Colonic mucosa (tissue), 4 donors: Measurements from ENCODE around the gene CDH12. TPM values are rescaled to one million over a fixed set of nuclear protein-coding genes. Genes with fewer than 3 reads are reported as not detected.
"Not testable (repeated sequence)": the region's sequence is repeated elsewhere in the genome, so short reads cannot be mapped to it uniquely, and the experiment has no call there.

Experiments
- DNase-seq: peaks from one replicate; pipeline ENCODE4 v3.0.0-alpha.2; 2020
- H3K27ac ChIP-seq: fragments of 200-600 bp; one replicate; pipeline ENCODE4 v1.8.0; 2021
- H3K27me3 ChIP-seq: fragments of 200-600 bp; one replicate; pipeline ENCODE4 v1.8.0; 2021
- H3K36me3 ChIP-seq: fragments of 200-600 bp; one replicate; pipeline ENCODE4 v1.8.0; 2021
- H3K4me1 ChIP-seq: fragments of 200-600 bp; one replicate; pipeline ENCODE4 v1.8.0; 2021; ENCODE audit warnings: mild to moderate bottlenecking
- H3K4me3 ChIP-seq: fragments of 200-600 bp; one replicate; pipeline ENCODE4 v1.8.0; 2021
- H3K9ac ChIP-seq, 2 donors: one replicate each; pipeline ENCODE4 v1.7.0; 2013; ENCODE audit warnings: control low read depth in 2 of 2, low read depth in 2 of 2, low read length in 2 of 2
- H3K9me3 ChIP-seq: fragments of 200-600 bp; one replicate; pipeline ENCODE4 v1.8.0; 2021
- intact Hi-C: fragments of 100-400 bp; cut with DNase I; formaldehyde crosslinking; loops from one replicate; pipeline ENCODE4 v1.14.1; 2022
- total RNA-seq, 2 donors: library from RNA; stranded (reverse); fragmentation: NEBNext Ultra II Directional in 1 of 2; extraction: Animal tissue kit (Norgen Biotek cat#: 25700) in 1 of 2; gene quantifications; one replicate each; pipeline ENCODE4 v1.2.1, GENCODE V29; 2021
- TF ChIP-seq, protein P1 (sequence below): fragments of 200-600 bp; IDR thresholded peaks from one replicate; pipeline ENCODE4 v1.8.0; 2022; ENCODE audit warnings: antibody characterized with exemption, mild to moderate bottlenecking
- donor health status: healthy.
- donor health status: DM: no; HTN: no; CAD: no.
- donor health status: DM: no; HTN: no; CAD: no.

The CDH12 gene
- total RNA-seq, 2 donors from 2014 or later: not detected

DNA sequence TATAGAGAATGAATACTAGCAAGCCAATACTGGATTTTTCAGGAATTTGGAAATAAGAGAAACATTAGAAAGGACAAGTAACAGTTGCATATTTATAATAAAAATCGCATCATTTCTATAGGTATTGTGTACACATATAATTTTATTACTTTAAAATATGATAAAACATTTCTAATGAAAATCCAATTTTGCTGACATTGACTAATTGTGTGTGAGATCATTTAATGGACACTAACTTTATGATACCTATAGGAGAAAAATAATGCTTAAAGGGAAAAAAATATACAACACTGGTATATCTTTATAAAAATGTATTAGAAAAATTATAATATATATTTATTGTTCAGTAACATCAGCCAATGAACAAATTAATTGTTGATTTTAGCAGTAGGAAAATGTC, 557.3 kb downstream of the CDH12 start:
- H3K4me1 ChIP-seq: no peaks in the 10 kb centered on the region
- no peaks in the 10 kb centered on the region for H3K27me3 ChIP-seq
- no peak for DNase-seq
- TF ChIP-seq, protein P1, sequence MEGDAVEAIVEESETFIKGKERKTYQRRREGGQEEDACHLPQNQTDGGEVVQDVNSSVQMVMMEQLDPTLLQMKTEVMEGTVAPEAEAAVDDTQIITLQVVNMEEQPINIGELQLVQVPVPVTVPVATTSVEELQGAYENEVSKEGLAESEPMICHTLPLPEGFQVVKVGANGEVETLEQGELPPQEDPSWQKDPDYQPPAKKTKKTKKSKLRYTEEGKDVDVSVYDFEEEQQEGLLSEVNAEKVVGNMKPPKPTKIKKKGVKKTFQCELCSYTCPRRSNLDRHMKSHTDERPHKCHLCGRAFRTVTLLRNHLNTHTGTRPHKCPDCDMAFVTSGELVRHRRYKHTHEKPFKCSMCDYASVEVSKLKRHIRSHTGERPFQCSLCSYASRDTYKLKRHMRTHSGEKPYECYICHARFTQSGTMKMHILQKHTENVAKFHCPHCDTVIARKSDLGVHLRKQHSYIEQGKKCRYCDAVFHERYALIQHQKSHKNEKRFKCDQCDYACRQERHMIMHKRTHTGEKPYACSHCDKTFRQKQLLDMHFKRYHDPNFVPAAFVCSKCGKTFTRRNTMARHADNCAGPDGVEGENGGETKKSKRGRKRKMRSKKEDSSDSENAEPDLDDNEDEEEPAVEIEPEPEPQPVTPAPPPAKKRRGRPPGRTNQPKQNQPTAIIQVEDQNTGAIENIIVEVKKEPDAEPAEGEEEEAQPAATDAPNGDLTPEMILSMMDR: no peak
- no peaks in the 10 kb centered on the region for H3K36me3 ChIP-seq
- intact Hi-C loops: no loop called here
- no peak overlapping the region for H3K27ac ChIP-seq
- no peak overlapping the region for H3K4me3 ChIP-seq
- no peaks in the 10 kb centered on the region for H3K9me3 ChIP-seq
- no peak overlapping the region for H3K9ac ChIP-seq

DNA sequence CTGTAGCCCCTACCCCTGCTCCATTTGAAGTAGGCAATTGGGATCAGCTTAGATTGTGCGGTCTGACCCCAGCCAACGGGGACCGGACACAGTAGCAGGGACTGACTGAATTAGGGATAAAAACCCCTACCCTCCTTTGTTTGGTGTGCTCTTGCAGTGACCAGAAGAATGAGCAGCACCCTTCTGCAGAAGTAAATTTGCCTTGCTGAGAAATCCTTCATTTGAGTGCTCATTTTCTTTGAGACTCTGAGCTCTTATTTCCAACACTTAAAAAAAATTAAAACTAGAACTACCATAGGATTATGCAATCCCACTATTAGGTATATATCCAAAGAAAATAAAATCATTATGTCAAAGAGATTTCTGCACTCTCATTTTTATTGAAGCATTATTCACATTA, 560.0 kb downstream of the CDH12 start:
- no peaks in the 10 kb centered on the region for H3K36me3 ChIP-seq
- H3K27ac ChIP-seq: no peak overlapping the region
- no peaks in the 10 kb centered on the region for H3K4me1 ChIP-seq
- no peak overlapping the region for H3K4me3 ChIP-seq
- no peaks in the 10 kb centered on the region for H3K9me3 ChIP-seq
- intact Hi-C loops: no loop called here
- H3K27me3 ChIP-seq: no peaks in the 10 kb centered on the region
- H3K9ac ChIP-seq: no peak overlapping the region
- no peak for DNase-seq
- TF ChIP-seq, protein P1: no peak

DNA sequence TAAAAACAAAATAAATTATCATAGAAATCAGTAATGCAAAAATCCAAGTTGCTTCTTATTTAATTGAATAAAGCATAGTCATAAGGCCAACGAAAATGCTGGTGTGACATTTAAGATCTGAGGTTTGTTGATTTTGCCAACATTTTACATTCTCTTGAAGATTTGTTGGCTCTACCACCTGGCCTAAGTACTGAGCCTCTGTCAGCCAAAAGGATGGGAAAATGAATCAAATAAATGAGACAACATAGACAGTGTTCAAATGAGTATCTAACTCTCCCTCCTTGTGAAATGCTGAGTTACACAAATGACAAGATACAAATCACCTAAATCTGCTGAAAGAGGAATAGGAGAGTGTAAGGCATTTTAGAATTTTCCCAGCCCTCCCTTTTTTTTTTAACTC, 575.0 kb downstream of the CDH12 start:
- H3K4me1 ChIP-seq: no peaks in the 10 kb centered on the region

DNA sequence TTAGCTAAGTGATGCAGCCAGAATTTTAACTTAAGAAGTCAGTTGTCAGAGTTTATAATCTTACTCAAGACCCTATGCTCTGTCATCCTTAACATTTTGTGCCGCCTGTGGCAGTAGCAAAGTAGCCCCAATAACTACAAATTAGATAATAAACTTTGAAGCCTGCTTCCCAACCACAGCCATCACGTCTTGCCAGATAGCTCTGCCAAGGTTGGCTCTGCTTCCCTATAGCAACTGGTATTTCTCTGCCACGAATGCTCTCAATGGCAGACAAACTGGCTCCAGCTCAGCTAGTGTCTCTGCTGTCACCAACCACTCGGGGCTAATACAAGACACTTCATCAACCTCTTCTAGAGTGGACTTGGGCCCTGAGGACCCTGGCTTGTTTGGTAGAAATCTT, 576.1 kb downstream of the CDH12 start:
- Histone ChIP-seq H3K27me3 (no peaks in the 10 kb centered on the region), H3K9ac (no peak overlapping the region), H3K36me3 (no peaks in the 10 kb centered on the region), H3K4me1 (no peaks in the 10 kb centered on the region), H3K9me3 (no peaks in the 10 kb centered on the region), H3K4me3 (no peak overlapping the region), H3K27ac (no peak overlapping the region)
- TF ChIP-seq, protein P1: no peak
- no peak for DNase-seq
- intact Hi-C loops: no loop called here

More for the DNA sequence above, 575.0 kb downstream of the CDH12 start:
- Histone ChIP-seq H3K27me3 (no peaks in the 10 kb centered on the region), H3K9me3 (no peaks in the 10 kb centered on the region), H3K4me3 (no peak overlapping the region), H3K27ac (no peak overlapping the region), H3K36me3 (no peaks in the 10 kb centered on the region), H3K9ac (no peak overlapping the region)
- DNase-seq: no peak
- TF ChIP-seq, protein P1: no peak
- intact Hi-C loops: no loop called here

DNA sequence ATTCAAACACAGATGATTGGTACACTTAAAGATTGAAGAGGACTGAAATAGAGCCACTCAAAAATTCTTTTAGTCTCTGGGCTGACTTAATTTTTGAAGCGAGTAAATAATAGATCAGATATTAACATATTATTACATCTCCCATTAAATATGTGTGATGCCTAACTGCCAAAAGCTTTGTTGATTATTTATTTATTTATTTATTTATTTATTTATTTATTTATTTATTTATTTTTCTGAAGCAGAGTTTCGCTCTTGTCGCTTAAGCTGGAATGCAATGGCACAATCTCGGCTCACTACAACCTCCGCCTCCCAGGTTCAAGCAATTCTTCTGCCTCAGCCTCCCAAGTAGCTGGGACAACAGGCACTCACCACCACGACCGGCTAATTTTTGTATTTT, 587.3 kb downstream of the CDH12 start:
- DNase-seq, H3K36me3 ChIP-seq, H3K4me1 ChIP-seq, H3K4me3 ChIP-seq, intact Hi-C loops, H3K9me3 ChIP-seq, H3K27ac ChIP-seq, H3K9ac ChIP-seq, H3K27me3 ChIP-seq: not testable (repeated sequence)

DNA sequence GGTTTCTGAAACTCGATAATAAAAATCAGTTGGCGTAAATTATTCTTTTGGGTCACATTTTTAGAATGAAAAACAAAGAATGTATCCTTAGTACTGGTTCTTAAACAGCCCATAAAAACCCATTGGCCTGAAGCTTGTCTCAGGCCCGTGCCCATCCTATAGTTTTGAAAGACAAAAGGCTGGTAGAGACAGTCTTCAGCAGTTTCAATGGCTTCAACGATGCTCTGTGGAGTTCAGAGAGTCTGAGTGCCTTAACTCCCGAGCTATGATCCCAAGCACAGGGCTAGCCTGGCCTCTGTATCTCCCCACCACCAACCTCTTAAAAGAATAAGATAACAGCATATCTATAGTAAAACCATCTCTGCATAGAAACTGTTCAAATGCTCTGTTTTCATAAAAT, 595.0 kb downstream of the CDH12 start:
- no peak for DNase-seq
- no peaks in the 10 kb centered on the region for H3K4me1 ChIP-seq

More for the DNA sequence above, 595.0 kb downstream of the CDH12 start:
- intact Hi-C loops: no loop called here
- Histone ChIP-seq H3K27ac (no peak overlapping the region), H3K36me3 (no peaks in the 10 kb centered on the region), H3K4me3 (no peak overlapping the region), H3K27me3 (no peaks in the 10 kb centered on the region), H3K9me3 (no peaks in the 10 kb centered on the region), H3K9ac (no peak overlapping the region)
- TF ChIP-seq, protein P1: no peak
